Parathyroid adenoma (tissue), 2 donors: ENCODE results near the gene SLC35F3.

Experiments
- H2AFZ ChIP-seq: fragments of 300-600 bp; sonication (generic); one replicate; pipeline ENCODE4 v1.7.0; 2017; ENCODE audit warnings: antibody characterized with exemption, mild to moderate bottlenecking
- H3K27ac ChIP-seq: fragments of 300-600 bp; sonication (generic); one replicate; pipeline ENCODE4 v1.7.0; 2017
- H3K27me3 ChIP-seq: fragments of 300-600 bp; sonication (generic); one replicate; pipeline ENCODE4 v1.7.0; 2017; ENCODE audit warnings: low read length; ENCODE audit not compliant: control insufficient read depth, insufficient read depth
- H3K36me3 ChIP-seq: fragments of 300-600 bp; sonication (generic); one replicate; pipeline ENCODE4 v1.7.0; 2017; ENCODE audit warnings: low read length; ENCODE audit not compliant: control insufficient read depth, insufficient read depth
- H3K4me1 ChIP-seq: fragments of 300-600 bp; sonication (generic); one replicate; pipeline ENCODE4 v1.7.0; 2017; ENCODE audit warnings: control low read depth
- H3K4me2 ChIP-seq: fragments of 300-600 bp; sonication (generic); one replicate; pipeline ENCODE4 v1.7.0; 2017; ENCODE audit warnings: low read length
- H3K4me3 ChIP-seq: fragments of 300-600 bp; sonication (generic); one replicate; pipeline ENCODE4 v1.7.0; 2017; ENCODE audit warnings: low read depth, low read length
- H3K79me2 ChIP-seq: fragments of 300-600 bp; sonication (generic); one replicate; pipeline ENCODE4 v1.7.0; 2017; ENCODE audit warnings: control low read depth
- H3K9ac ChIP-seq: fragments of 300-600 bp; sonication (generic); one replicate; pipeline ENCODE4 v1.7.0; 2017; ENCODE audit warnings: mild to moderate bottlenecking
- H3K9me3 ChIP-seq: fragments of 300-600 bp; sonication (generic); one replicate; pipeline ENCODE4 v1.7.0; 2017; ENCODE audit warnings: low read length; ENCODE audit not compliant: control insufficient read depth
- TF ChIP-seq, protein P1 (sequence below): fragments of 300-600 bp; sonication (generic); IDR thresholded peaks from one replicate; pipeline ENCODE4 v1.7.0; 2017; ENCODE audit warnings: antibody characterized with exemption, mild to moderate bottlenecking
- donor health status: primary hyperparathyroidism.

SLC35F3 gene

DNA sequence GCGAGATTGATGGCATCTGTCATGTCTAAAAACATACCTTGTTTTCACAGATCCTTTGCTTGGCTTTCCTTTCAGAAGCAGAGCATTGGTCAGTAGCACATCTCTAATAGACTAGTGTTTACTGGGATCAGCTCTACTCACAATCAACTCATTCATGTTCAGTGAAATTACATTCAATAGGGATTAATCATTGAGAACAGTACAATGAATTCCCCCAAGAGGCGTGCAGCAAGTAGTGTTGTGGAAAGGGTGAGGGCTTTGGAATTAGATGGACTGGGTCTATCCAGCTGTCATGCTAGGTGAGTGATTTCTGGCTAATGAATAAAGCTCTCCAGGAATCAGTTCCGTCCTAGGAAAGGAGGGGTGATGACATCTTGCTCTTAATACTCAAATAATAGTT, 313.6 kb downstream of the SLC35F3 start:
- no peak overlapping the region for H3K9ac ChIP-seq
- no peak overlapping the region for H3K4me2 ChIP-seq
- TF ChIP-seq, protein P1, sequence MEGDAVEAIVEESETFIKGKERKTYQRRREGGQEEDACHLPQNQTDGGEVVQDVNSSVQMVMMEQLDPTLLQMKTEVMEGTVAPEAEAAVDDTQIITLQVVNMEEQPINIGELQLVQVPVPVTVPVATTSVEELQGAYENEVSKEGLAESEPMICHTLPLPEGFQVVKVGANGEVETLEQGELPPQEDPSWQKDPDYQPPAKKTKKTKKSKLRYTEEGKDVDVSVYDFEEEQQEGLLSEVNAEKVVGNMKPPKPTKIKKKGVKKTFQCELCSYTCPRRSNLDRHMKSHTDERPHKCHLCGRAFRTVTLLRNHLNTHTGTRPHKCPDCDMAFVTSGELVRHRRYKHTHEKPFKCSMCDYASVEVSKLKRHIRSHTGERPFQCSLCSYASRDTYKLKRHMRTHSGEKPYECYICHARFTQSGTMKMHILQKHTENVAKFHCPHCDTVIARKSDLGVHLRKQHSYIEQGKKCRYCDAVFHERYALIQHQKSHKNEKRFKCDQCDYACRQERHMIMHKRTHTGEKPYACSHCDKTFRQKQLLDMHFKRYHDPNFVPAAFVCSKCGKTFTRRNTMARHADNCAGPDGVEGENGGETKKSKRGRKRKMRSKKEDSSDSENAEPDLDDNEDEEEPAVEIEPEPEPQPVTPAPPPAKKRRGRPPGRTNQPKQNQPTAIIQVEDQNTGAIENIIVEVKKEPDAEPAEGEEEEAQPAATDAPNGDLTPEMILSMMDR: no peak
- H3K4me1 ChIP-seq: peaks cover 3% of the 10 kb centered on the region
- H3K27me3 ChIP-seq: no peaks in the 10 kb centered on the region
- H3K4me3 ChIP-seq: no peak overlapping the region
- no peak overlapping the region for H3K27ac ChIP-seq
- H3K9me3 ChIP-seq: no peaks in the 10 kb centered on the region
- H3K79me2 ChIP-seq: no peaks in the 10 kb centered on the region
- no peak overlapping the region for H2AFZ ChIP-seq
- no peaks in the 10 kb centered on the region for H3K36me3 ChIP-seq

DNA sequence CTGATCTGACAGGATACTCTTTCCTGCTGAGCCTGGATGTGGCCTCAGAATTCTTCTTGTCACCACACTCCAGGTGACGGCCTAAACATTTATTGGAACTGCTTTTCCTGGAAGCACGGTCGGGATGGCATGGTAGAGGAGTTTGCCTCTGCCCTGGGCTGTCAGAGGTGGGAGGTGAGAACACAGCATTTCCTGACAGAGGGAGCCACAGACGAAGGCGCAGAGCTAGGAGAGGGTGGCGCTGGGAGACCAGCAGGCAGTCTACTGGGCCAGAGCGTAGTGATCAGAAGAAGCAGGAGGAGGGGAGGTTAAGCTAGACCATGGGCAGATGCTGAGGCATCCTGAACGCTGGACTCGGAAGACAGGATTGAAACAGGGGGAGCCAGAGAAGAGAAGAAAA, 315.2 kb downstream of the SLC35F3 start:
- Histone ChIP-seq H3K36me3 (no peaks in the 10 kb centered on the region), H3K4me2 (no peak overlapping the region), H3K27me3 (no peaks in the 10 kb centered on the region), H3K4me3 (no peak overlapping the region), H3K27ac (no peak overlapping the region), H2AFZ (no peak overlapping the region), H3K9me3 (no peaks in the 10 kb centered on the region), H3K79me2 (no peaks in the 10 kb centered on the region), H3K4me1 (no peaks in the 10 kb centered on the region), H3K9ac (no peak overlapping the region)
- TF ChIP-seq, protein P1: no peak

DNA sequence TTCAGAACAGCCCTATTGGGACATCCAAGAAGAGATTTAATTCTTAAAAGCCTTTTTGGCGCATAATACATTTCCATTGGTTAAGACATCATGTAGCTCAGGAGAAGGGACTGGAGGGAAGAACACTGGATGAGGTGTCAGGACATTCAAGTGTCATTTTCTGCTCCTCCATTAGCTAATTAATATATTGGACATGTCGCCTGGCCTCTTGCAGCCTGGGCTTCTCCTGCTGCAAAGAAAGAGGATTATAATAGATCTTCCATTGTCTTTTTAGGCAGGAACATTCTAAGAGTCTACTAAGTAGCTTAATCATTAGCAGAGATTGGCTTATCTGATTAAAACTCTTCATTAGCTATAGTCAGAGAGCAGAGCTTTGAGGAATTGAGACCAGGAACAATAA, 317.1 kb downstream of the SLC35F3 start:
- Histone ChIP-seq H3K4me2 (no peak overlapping the region), H3K4me3 (no peak overlapping the region), H3K9me3 (no peaks in the 10 kb centered on the region), H3K36me3 (no peaks in the 10 kb centered on the region), H3K27ac (no peak overlapping the region), H3K9ac (no peak overlapping the region), H3K4me1 (no peaks in the 10 kb centered on the region), H3K79me2 (no peaks in the 10 kb centered on the region), H3K27me3 (no peaks in the 10 kb centered on the region), H2AFZ (no peak overlapping the region)
- TF ChIP-seq, protein P1: no peak

DNA sequence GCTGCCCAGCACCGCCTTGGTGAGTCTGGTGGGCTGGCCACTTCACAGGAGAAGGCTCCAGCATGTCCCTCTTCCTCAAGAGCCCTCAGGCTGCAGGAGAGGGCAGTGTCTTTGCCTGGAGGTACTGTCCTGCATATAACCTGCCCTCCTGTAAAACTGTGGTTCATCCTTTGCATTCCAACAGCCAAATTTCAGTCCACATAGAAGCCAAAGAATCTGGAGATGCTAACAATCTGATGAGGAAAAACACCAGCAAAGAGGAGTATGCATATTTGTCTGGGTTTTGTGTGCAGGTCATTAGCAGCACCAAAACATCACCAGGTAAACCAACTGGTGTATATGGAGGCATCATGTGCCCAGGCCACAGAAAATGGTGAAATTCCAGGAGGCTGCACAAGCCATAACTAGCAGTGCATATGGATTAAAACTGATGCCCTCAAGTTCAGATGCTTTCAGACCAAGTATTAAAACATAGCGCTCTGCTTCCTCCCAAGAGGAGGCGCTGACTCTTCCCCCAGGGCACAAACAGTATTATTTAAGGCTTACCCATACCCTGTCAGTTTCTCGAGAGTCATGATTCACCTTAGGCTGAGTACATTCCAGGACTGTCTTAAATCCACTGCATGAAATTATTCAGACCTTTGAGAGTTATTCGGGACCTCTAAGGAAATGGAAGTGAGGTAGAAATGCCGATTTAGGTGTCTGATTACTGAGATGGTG, 318.2 kb downstream of the SLC35F3 start:
- TF ChIP-seq, protein P1: no peak
- no peak overlapping the region for H3K4me2 ChIP-seq
- no peak overlapping the region for H3K4me3 ChIP-seq
- no peaks in the 10 kb centered on the region for H3K27me3 ChIP-seq
- no peaks in the 10 kb centered on the region for H3K9me3 ChIP-seq
- H3K27ac ChIP-seq: no peak overlapping the region
- no peaks in the 10 kb centered on the region for H3K36me3 ChIP-seq
- H3K4me1 ChIP-seq: no peaks in the 10 kb centered on the region
- no peak overlapping the region for H2AFZ ChIP-seq
- no peak overlapping the region for H3K9ac ChIP-seq
- H3K79me2 ChIP-seq: no peaks in the 10 kb centered on the region

DNA sequence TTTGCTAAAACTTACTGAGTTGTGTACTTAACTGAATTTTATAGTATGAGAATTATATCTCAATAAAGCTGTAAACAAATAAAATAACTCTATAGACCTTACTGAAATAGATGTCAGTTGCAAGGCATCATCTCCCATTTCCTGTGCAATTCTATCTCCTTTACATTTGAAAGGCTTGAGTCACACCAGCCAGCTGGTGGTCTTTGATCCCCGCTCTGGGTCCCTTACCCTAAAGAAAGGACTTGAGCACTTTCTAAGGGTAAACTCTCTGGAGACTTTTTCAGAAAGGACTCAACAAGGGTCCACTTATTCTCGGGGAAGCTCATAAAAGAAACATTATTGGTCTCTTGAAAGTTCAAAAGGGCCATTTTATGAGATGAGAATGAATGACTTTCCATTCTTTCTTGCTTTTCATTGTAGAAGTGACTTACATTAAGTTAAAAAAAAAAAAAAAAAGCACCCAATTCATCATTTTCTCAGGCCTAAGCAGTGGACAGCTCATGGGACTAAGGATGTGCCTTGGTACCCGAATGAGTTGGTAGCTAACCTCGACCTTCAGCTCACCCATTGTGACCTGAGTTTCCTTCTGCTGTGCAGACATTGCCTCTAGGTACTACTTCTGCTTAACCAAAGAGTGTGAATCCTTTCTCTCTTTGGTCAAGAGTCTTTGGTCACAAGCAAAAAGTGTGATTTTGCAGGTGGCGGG, 321.8 kb downstream of the SLC35F3 start:
- TF ChIP-seq, protein P1: no peak
- no peaks in the 10 kb centered on the region for H3K27me3 ChIP-seq

More for the DNA sequence above, 321.8 kb downstream of the SLC35F3 start:
- Histone ChIP-seq H3K9ac (no peak overlapping the region), H3K27ac (no peak overlapping the region), H3K4me2 (no peak overlapping the region), H3K9me3 (no peaks in the 10 kb centered on the region), H2AFZ (no peak overlapping the region), H3K36me3 (no peaks in the 10 kb centered on the region), H3K79me2 (no peaks in the 10 kb centered on the region), H3K4me1 (no peaks in the 10 kb centered on the region), H3K4me3 (no peak overlapping the region)
